Ishikawa (cell line): Measurements from ENCODE around the gene MTA2.

ENCODE experiments used
- CEBPB ChIP-seq: IDR thresholded peaks from 2 replicates; pipeline ENCODE4 v1.6.1; 2012
- CREB1 ChIP-seq: IDR thresholded peaks from 2 replicates; pipeline ENCODE4 v1.6.1; 2012; ENCODE audit warnings: low read depth
- EGR1 ChIP-seq: IDR thresholded peaks from 2 replicates; pipeline ENCODE4 v1.6.1; 2012
- EP300 ChIP-seq: IDR thresholded peaks from 2 replicates; pipeline ENCODE4 v1.6.1; 2012; ENCODE audit warnings: borderline replicate concordance
- FOXM1 ChIP-seq: IDR thresholded peaks from 2 replicates; pipeline ENCODE4 v1.6.1; 2012; ENCODE audit warnings: low read depth, borderline replicate concordance
- NFIC ChIP-seq: IDR thresholded peaks from 2 replicates; pipeline ENCODE4 v1.6.1; 2012
- RAD21 ChIP-seq: IDR thresholded peaks from 2 replicates; pipeline ENCODE4 v1.6.1; 2012; ENCODE audit warnings: low read depth
- TAF1 ChIP-seq: IDR thresholded peaks from 2 replicates; pipeline ENCODE4 v1.6.1; 2012; ENCODE audit warnings: low read depth, mild to moderate bottlenecking
- TCF12 ChIP-seq: IDR thresholded peaks from 2 replicates; pipeline ENCODE4 v1.6.1; 2012; ENCODE audit warnings: low read depth
- TEAD4 ChIP-seq: IDR thresholded peaks from 2 replicates; pipeline ENCODE4 v1.6.1; 2012
- YY1 ChIP-seq: IDR thresholded peaks from 2 replicates; pipeline ENCODE4 v1.6.1; 2012; ENCODE audit warnings: low read depth
- ZBTB7A ChIP-seq: IDR thresholded peaks from 2 replicates; pipeline ENCODE4 v1.6.1; 2012; ENCODE audit warnings: low read depth
- TF ChIP-seq, protein P1 (sequence below): IDR thresholded peaks from 2 replicates; pipeline ENCODE4 v1.6.1; 2012; ENCODE audit warnings: low read depth, mild to moderate bottlenecking
- TF ChIP-seq, protein P2 (sequence below): IDR thresholded peaks from 2 replicates; pipeline ENCODE4 v1.6.1; 2012
- TF ChIP-seq, protein P3 (sequence below): IDR thresholded peaks from 2 replicates; pipeline ENCODE4 v1.6.1; 2012

Gene MTA2

DNA sequence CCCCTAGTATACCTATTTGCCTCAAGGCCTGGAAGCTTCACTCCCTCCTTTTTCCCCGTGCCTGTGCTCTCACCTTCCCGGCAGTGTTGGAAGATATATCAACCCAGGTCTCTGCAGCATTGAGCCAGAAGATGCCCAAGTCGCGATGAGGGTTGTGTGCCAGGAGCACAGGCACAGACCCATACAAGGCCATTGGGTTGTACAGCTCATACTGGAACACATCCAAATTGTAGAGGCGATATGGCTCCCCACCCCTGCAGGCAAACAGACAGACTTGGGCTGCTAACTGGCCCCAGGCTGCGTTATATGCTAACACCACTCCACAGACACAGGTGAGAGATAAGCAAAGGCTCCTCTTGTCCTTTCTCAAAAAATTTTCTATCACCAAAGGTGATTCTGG lies 30.8 kb upstream of the MTA2 start:
- TF ChIP-seq, protein P1, sequence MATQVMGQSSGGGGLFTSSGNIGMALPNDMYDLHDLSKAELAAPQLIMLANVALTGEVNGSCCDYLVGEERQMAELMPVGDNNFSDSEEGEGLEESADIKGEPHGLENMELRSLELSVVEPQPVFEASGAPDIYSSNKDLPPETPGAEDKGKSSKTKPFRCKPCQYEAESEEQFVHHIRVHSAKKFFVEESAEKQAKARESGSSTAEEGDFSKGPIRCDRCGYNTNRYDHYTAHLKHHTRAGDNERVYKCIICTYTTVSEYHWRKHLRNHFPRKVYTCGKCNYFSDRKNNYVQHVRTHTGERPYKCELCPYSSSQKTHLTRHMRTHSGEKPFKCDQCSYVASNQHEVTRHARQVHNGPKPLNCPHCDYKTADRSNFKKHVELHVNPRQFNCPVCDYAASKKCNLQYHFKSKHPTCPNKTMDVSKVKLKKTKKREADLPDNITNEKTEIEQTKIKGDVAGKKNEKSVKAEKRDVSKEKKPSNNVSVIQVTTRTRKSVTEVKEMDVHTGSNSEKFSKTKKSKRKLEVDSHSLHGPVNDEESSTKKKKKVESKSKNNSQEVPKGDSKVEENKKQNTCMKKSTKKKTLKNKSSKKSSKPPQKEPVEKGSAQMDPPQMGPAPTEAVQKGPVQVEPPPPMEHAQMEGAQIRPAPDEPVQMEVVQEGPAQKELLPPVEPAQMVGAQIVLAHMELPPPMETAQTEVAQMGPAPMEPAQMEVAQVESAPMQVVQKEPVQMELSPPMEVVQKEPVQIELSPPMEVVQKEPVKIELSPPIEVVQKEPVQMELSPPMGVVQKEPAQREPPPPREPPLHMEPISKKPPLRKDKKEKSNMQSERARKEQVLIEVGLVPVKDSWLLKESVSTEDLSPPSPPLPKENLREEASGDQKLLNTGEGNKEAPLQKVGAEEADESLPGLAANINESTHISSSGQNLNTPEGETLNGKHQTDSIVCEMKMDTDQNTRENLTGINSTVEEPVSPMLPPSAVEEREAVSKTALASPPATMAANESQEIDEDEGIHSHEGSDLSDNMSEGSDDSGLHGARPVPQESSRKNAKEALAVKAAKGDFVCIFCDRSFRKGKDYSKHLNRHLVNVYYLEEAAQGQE, result no peak
- TF ChIP-seq CEBPB, result no peak
- no peak for TF ChIP-seq EP300
- TF ChIP-seq RAD21, result no peak
- TF ChIP-seq FOXM1, result no peak
- TF ChIP-seq EGR1, result no peak

DNA sequence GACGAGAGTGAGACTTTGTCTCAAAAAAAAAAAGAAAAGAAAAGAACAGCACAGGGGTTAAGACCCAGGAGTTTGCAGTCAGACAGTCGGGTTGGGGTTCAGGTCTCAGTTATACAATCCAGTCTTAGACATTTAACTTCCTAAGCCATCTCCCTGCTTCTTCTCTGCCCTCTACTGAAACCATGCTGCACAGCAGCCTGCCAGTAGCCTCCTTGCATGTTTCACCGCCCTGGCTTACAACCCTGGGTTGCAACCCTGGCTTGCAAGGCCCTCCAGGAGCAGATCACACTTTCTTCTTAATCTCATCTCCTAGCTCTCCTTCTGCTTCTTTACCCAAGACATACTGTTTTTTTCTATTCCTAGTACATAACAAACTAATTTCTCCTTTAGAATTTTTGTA lies 26.0 kb upstream of the MTA2 start:
- TF ChIP-seq, protein P2, sequence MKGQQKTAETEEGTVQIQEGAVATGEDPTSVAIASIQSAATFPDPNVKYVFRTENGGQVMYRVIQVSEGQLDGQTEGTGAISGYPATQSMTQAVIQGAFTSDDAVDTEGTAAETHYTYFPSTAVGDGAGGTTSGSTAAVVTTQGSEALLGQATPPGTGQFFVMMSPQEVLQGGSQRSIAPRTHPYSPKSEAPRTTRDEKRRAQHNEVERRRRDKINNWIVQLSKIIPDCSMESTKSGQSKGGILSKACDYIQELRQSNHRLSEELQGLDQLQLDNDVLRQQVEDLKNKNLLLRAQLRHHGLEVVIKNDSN, result no peak
- no peak for TF ChIP-seq EGR1
- TF ChIP-seq EP300, result no peak
- TF ChIP-seq ZBTB7A, result no peak
- TF ChIP-seq CREB1, result no peak
- TF ChIP-seq TAF1, result no peak
- no peak for TF ChIP-seq FOXM1
- TF ChIP-seq, protein P1, result no peak
- no peak for TF ChIP-seq YY1
- TF ChIP-seq, protein P3, sequence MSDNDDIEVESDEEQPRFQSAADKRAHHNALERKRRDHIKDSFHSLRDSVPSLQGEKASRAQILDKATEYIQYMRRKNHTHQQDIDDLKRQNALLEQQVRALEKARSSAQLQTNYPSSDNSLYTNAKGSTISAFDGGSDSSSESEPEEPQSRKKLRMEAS, result no peak
- TF ChIP-seq TEAD4, result no peak

DNA sequence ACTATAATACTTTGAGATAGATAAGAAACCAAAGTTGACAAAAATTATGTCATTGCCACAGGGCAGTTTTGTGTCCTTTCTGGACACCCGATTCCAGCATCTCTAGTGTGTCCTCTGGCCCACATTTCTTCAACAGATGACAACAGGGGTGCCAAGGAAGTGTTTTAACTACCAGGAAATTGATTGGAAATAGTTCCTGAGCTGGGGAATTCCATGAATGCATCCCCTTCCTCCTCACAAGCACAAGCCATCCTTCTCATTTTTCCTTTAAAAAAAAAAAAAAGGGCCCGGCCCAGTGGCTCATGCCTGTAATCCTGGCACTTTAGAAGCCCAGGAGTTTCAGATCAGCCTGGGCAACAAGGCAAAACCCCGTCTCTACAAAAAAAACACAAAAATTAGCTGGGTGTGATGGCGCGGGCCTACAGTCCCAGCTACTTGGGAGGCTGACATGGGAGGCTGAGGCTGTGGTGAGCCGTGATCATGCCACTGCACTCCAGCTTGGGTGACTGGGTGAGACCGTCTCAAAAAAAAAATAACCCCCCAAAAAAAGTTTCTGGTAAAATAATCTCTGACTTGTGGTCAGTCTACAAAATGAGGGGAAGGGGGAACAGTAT lies 20.9 kb upstream of the MTA2 start:
- TF ChIP-seq ZBTB7A, result no peak
- TF ChIP-seq NFIC, result no peak
- no peak for TF ChIP-seq CEBPB
- TF ChIP-seq FOXM1, result no peak
- TF ChIP-seq YY1, result no peak
- no peak for TF ChIP-seq TAF1
- TF ChIP-seq, protein P2, result no peak
- TF ChIP-seq, protein P3, result no peak
- no peak for TF ChIP-seq EGR1
- TF ChIP-seq, protein P1, result no peak
- TF ChIP-seq TEAD4, result no peak

DNA sequence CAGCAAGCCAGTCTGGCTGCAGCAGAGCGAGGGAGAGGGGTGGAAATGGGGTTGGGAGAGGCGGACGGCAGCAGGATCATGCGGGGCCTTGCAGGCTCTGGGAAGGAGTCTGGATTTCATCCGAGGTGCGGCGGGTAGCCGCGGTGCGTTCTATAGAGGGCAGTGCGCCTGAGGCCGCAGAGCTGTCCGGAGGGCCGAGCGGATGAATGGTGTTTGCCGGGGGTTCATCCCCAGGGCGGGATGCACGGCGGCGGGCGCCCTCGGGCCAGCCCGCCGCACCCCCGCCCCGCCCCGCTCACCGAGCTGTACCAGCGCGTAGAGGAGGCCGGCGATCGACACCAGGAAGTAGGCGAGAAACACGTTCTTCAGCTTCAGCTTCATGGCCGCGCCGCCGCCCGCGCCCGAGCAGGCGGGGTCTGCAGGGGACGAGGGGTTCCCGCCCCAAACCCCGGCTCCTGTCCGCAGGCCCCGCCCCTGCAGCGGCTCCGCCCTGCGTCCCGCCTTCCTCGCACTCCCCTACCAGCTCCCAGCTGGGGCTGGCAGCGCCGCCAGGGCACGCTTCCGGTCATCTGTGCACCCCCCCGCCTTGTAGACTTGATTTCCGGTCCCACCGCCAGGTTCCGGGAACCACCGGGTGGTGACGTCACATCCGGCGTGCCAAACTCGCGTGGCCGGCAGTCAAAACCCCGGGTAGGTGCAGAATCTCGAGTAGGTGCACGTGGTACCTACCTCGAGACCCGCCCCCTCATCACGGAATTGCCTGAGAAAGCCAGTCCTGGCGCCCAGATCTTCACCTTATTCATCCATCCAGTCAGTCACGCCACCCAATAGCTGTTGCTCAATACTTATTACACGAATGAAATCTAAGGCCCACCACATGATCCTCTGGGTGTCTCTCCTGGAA lies 20.2 kb upstream of the MTA2 start, which contains the start of gene B3GAT3:
TSS of gene B3GAT3 (minus strand) at position 420 of the 904 bp plus-strand sequence. CDS start at position 381, 39 bp downstream.
- no peak for TF ChIP-seq ZBTB7A
- TF ChIP-seq, protein P3, result peak; percentile 99
- no peak for TF ChIP-seq TEAD4
- TF ChIP-seq CEBPB, result peak; percentile 86
- peak; percentile 66; the same call in 1 of the 2 replicates for TF ChIP-seq CREB1
- TF ChIP-seq, protein P2, result peak; percentile 82
- TF ChIP-seq RAD21, result no peak
- TF ChIP-seq, protein P1, result no peak
- no peak for TF ChIP-seq EP300
- TF ChIP-seq EGR1, result no peak
- peak; percentile 65 for TF ChIP-seq TCF12
- peak; percentile 57; the same call in 1 of the 2 replicates for TF ChIP-seq NFIC
- no peak for TF ChIP-seq FOXM1
- TF ChIP-seq TAF1, result peak; percentile 53; the same call in 1 of the 2 replicates
- no peak; the same call in 1 of the 2 replicates for TF ChIP-seq YY1
